K562 (cell line): ENCODE results near the gene CD9. TPM values are rescaled to one million over a fixed set of nuclear protein-coding genes. Genes with fewer than 3 reads are reported as not detected.

Experiments used
- BCLAF1 ChIP-seq, 2 experiments: fragments of 450-650 bp in 1 of 2; IDR thresholded peaks; 2 replicates each; pipeline ENCODE4 v1.6.1; 2011 to 2017; ENCODE audit warnings: low read depth in 2 of 2, antibody characterized with exemption in 1 of 2, borderline replicate concordance in 1 of 2, low read length in 1 of 2, mild to moderate bottlenecking in 1 of 2, mixed read lengths in 1 of 2; ENCODE audit not compliant: control insufficient read depth in 1 of 2
- CTBP1 ChIP-seq: fragments of 450-650 bp; IDR thresholded peaks from 2 replicates; pipeline ENCODE4 v1.6.1; 2016; ENCODE audit warnings: borderline replicate concordance
- HMG20B ChIP-seq: fragments of 250-450 bp; sonication (Bioruptor Pico); IDR thresholded peaks from 2 replicates; pipeline ENCODE4 v1.5.0; 2021; ENCODE audit warnings: mild to moderate bottlenecking
- KDM1A ChIP-seq, 2 experiments: fragments of 450-650 bp; IDR thresholded peaks; 2 replicates each; pipeline ENCODE4 v1.6.1; 2016; ENCODE audit warnings: mild to moderate bottlenecking in 2 of 2
- KLF1 ChIP-seq: fragments of 450-650 bp; IDR thresholded peaks from 2 replicates; pipeline ENCODE4 v1.6.1; 2016; ENCODE audit warnings: missing genetic modification characterization, missing compliant biosample characterization
- KLF13 ChIP-seq: fragments of 450-650 bp; IDR thresholded peaks from 2 replicates; pipeline ENCODE4 v1.6.1; 2016; ENCODE audit warnings: missing genetic modification characterization, low read depth, mild to moderate bottlenecking, missing compliant biosample characterization, moderate library complexity, borderline replicate concordance
- MTA3 ChIP-seq: fragments of 450-650 bp; formaldehyde crosslinking; IDR thresholded peaks from 2 replicates; pipeline ENCODE4 v1.6.1; 2017; ENCODE audit warnings: mild to moderate bottlenecking, borderline replicate concordance
- PYGO2 ChIP-seq: fragments of 450-650 bp; IDR thresholded peaks from 2 replicates; pipeline ENCODE4 v1.6.1; 2016; ENCODE audit warnings: mild to moderate bottlenecking, missing genetic modification characterization, moderate library complexity, missing compliant biosample characterization
- RB1 ChIP-seq: fragments of 450-650 bp; IDR thresholded peaks from 2 replicates; pipeline ENCODE4 v1.6.1; 2017; ENCODE audit warnings: low read depth, mild to moderate bottlenecking
- SMAD1 ChIP-seq: fragments of 150-350 bp; IDR thresholded peaks from 2 replicates; pipeline ENCODE4 v1.6.1; 2014; ENCODE audit warnings: low read length, low read depth; ENCODE audit not compliant: partially characterized antibody
- SRSF9 ChIP-seq: fragments of 200-400 bp; formaldehyde crosslinking; IDR thresholded peaks from 2 replicates; pipeline ENCODE4 v1.6.1; 2017; ENCODE audit warnings: low read depth, low read length, borderline replicate concordance
- TAF7 ChIP-seq: fragments of 450-650 bp; IDR thresholded peaks from 2 replicates; pipeline ENCODE4 v1.6.1; 2016; ENCODE audit warnings: missing genetic modification characterization, missing compliant biosample characterization
- ZNF644 ChIP-seq: fragments of 200-800 bp; sonication (Bioruptor generic); IDR thresholded peaks from 2 replicates; pipeline ENCODE4 v1.6.1; 2016; ENCODE audit warnings: low read depth, missing genetic modification characterization, missing compliant biosample characterization
- polyA plus RNA-seq, 8 experiments: library from polyadenylated mRNA; depleted of rRNA in 4 of 8; stranded (reverse) in 5 of 8; unstranded in 3 of 8; fragments of >200 nt; fragmentation: Nextera tagmentation in 2 of 8; fragmentation: Illumina TruSeq in 1 of 8; extraction: Ambion mirVana in 2 of 8; extraction: Trizol in 1 of 8; gene quantifications; 2 replicates each; pipeline versions ENCODE4 v1.2.1 to v1.2.3, GENCODE V29; 2011 to 2014; ENCODE audit warnings: inconsistent platforms in 1 of 8, missing spikeins in 1 of 8
- total RNA-seq, 7 experiments: library from RNA; depleted of rRNA in 6 of 7; stranded (reverse); fragments of >200 nt in 6 of 7; fragmentation: Illumina TruSeq in 2 of 7; extraction: Trizol in 2 of 7; gene quantifications; 2 replicates each; pipeline versions ENCODE4 v1.2.1 to v1.2.3, GENCODE V29; 2011 to 2021; ENCODE audit warnings: low replicate concordance in 1 of 7

CD9 gene
- total and polyA plus RNA-seq, 9 of the 15 experiments (the other 6 are each of a cell fraction or from before 2014, with no cell fraction given) = 0.43 to 5.6 (median 0.62) TPM

- no peak for TF ChIP-seq SRSF9
- no peak for TF ChIP-seq SMAD1
- no peak for TF ChIP-seq KLF1 (tag)
- TF ChIP-seq TAF7 = no peak
- no peak for TF ChIP-seq KDM1A (IDR thresholded peaks at IDR 0.05)
- TF ChIP-seq MTA3 = peak; percentile 7; the same call in 1 of the 2 replicates
- no peak for TF ChIP-seq RB1
- no peak for TF ChIP-seq BCLAF1 (IDR thresholded peaks at IDR 0.05; ENCODE audit: borderline replicate concordance in 1 of 2, control insufficient read depth in 1 of 2, low read depth in 2 of 2, low read length in 1 of 2)
- no peak for TF ChIP-seq HMG20B (CRISPR knock-in tag)
- TF ChIP-seq ZNF644 (tag) = no peak
- TF ChIP-seq KLF13 (tag) = no peak
- TF ChIP-seq CTBP1 = peak; percentile 15; the same call in 1 of the 2 replicates
- TF ChIP-seq PYGO2 = no peak
Observed at GRCh38 chr12:6264402-6265037, 64.3 kb downstream of the CD9 start (continued).
